NK-92 treated with Interleukin-12 subunit alpha and Interleukin-12 subunit beta, amount 100 ng/mL, for 24 hours (cell line): ENCODE data around the gene PDSS2.

ENCODE experiments used
- DNase-seq: peaks from one replicate; lab custom pipeline; 2025; lab: John Stamatoyannopoulos, UW

Gene PDSS2

GRCh38 chr6:107267006-107267405 is 192.4 kb downstream of the PDSS2 start:
- no peak for DNase-seq

GRCh38 chr6:107266563-107266962 is 192.8 kb downstream of the PDSS2 start:
- no peak for DNase-seq

DNA sequence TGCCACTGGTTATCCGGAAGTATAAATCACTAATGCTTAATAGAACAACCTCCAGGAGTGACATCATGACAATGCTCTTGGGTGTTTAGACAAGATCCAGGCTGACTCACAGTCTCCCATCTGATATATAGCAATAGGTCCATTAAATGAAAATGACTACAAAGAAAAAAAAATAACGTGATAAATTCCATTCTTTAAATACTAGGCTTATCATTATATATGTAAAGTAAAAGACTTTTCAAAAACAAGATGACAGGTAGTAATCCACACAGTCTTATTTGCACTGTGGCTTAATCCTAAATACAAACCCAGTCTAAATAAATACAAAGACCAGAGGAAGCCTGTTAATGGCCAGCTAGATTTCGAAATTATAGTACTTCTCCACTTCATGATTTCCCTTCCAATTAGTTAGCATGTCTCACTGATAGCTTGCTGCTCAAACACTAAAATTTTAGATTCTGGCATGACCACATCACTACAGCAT is 195.0 kb downstream of the PDSS2 start:
- DNase-seq: no peak

DNA sequence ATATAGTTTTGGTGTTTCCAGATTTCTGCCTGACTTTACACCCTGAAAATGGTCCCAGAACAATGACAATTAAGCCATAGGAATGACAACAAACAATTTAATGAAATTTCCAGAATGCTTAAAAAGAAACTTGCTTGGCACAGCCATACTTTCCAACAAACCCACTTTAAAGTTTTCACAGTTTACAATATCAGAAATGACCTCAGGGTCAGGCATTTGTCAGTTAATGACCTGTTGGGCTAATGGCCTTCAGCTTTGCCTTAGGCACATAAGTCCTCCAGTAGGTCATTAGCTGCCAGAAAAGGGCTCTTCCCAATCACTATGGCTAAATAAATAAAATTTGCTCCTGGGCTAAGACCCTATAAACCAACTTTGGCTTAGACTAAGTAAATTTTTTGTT is 199.4 kb downstream of the PDSS2 start:
- DNase-seq: no peak

- DNase-seq: no peak
Observed at GRCh38 chr6:107248147-107248546, 211.2 kb downstream of the PDSS2 start.

DNA sequence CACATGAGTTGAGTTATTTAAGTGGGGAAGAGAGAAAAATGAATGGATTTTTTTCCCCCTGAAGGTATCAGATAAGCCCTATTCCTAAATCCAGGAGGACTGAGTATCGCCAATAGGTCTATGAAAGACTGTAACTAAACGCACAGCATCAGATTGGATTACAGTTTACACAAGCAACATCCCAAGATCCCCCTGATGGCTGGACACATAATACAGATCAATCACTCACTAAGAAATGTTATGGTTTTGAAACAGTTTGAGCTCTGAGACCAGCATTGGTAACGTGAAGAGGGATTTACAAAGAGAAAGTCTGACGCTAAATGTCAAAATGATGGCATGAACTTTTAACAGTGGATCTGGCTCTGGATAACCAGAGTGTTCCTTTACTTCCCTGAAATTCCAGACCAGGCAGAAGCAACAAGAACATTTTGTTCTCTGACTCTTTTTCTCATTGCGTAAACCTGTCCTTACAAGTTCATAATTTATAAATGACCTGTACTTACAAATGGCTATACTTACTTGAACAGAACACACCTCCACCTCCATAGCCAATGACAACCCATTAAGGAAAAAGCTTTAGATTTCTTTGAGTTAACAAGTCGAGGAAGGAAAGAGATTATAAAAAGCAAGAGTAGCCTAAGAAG is 212.3 kb downstream of the PDSS2 start:
- no peak for DNase-seq

DNA sequence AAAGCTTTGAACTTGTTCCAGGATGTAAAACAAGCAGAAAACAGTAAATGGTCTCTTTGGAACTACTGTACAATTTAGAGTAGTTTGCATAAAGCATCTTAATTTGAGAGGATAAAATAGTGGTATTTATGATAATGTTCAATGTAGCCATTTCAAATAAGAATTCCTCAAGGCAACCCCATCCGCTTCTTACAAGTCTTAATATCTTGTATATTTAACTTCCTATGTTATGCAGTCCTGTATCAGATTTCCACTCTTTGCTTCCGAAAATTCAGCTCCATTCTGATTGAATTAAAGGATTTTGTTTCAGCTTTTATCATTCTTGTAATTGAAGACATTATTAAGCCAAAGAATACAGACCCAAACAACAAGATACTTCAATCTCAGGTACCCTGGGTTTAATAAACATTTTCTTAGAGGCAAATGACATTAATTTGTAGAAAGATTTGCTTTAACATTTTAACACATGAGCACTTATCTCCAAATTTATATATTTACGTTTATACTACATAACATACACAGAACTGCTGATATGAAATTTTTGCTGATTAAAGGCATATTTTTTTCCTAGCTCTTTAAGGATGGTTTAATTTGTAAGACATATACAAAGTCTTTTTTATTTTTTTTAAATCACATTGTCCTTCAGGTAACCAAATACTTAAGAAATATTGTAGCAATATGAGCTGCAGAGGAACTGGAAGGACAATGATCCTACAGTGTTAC is 213.0 kb downstream of the PDSS2 start:
- DNase-seq: no peak

DNA sequence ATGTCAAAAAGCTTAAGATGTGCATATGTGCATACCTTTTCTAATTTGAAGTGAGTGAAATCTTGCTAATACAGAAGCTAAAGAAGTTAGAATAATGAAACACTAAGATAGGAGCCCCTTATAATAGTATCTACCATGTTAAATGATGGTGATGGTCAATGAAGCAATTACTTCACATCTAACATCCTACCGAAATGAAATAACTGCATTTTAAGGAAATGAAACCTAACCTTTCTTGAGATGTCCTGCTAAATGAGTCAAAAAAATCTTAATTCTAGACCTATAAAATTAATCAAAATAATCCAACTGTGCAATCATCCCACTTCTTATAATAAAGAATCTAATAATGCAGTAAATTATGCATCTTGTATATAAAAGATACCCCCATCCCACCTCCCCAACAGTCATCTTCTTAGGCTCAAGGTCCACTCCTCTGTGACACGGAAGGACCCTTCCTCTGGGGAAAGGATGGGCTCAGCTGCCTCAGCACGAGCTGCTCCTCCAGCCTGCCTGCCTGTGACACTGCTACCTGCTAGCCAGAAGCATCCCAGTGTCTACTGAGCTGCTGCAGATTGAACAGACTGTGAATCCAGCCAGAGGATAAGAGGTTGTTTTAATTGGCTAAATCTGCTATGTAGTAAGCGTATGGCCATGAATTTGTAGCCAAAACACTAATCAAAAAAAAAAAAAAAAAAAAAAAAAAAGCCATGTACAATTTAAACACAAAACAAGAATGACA is 214.5 kb downstream of the PDSS2 start:
- no peak for DNase-seq

DNA sequence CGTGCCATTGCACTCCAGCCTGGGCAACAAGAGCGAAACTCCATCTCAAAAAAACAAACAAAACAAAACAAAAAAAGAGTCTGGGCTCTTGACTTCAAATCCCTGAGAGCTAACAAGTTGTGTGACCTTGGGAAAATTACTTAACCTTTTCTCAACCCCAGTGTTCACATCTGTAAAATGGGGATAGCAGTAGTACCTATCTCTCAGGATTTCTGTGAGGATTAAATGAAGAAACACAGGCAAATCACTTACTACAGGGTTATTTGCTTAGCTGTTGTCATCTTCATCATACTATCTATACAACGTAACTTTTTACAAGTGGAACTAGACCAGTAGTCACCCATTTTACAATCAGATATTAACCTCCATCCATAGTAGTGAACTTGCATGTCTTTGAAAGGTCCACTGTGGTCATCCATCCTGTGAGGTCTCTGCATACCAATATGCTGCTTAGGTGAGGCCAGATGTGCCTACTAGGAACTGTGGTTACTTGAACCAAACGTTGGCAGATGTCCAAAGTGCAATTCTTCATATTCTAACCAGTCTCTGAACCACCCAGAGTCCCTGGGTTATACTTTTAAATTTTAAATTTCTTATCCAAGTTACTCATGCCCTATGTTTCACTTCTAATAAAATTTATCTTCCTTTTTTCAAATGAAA is 215.2 kb downstream of the PDSS2 start:
- no peak for DNase-seq

GRCh38 chr6:107243471-107243870 is 215.9 kb downstream of the PDSS2 start:
- DNase-seq: no peak

GRCh38 chr6:107237992-107238660 is 221.2 kb downstream of the PDSS2 start:
- DNase-seq: no peak

DNA sequence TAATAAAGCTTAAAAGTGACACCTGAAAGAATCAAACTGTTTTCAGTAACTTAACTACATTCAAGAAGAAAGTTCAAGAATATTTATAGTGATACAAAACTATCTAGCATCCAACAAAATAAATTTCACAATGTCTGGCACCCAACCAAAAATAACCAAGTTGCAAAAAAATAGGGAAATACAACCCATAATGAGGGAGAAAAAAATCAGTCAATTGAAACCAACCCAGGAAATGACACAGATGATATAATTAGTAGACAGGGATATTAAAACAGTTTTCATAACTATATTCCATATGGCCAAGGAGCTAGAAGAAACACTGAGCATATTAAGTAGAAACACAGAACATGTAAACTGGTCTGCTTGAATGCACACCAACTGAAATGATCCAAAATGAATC is 223.9 kb downstream of the PDSS2 start:
- DNase-seq: no peak

DNA sequence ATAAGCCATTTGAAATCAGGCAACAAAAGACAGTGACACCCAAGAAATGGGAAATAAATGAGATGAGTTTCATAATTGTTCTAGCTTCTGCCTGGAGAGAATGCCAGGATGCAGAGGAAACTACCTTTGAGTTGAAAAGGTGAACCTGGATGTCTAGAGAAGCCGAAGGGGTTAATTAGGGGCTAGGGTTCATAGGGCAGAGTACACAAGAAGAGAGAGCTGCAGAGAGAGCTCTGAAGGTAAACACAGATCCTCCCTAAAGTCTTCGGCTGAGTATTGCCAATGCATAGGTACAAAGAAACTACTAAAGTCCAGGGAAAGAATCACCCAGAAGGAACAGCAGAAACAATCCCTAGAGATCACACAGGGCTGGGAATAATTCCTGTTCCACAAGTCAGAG is 224.4 kb downstream of the PDSS2 start:
- DNase-seq: no peak

- DNase-seq: no peak
Observed at GRCh38 chr6:107231243-107231642, 228.1 kb downstream of the PDSS2 start.

- no peak for DNase-seq
Observed at GRCh38 chr6:107230448-107230847, 228.9 kb downstream of the PDSS2 start.

DNA sequence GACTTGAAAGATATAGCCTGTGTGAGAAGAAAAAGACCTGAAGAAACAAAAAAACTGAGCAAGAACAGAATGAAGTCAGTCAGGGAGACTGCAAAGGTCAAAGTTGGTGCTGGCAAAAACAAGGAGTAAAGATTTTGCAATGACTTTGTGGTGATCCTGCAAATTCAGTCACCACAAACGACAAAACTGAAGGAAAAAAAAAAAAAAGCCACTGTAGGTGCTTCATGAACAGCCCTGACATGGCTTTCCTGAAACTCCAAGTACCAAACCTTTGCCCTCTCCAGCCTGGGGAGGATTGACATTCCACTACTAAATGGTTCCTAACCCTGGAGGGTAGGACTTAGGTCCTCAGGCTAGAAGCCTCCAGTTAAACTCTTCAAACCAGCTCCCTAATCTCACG is 229.3 kb downstream of the PDSS2 start:
- DNase-seq: no peak

- DNase-seq: no peak
Observed at GRCh38 chr6:107228754-107229153, 230.6 kb downstream of the PDSS2 start.

GRCh38 chr6:107221519-107221918 is 237.8 kb downstream of the PDSS2 start:
- DNase-seq: no peak

DNA sequence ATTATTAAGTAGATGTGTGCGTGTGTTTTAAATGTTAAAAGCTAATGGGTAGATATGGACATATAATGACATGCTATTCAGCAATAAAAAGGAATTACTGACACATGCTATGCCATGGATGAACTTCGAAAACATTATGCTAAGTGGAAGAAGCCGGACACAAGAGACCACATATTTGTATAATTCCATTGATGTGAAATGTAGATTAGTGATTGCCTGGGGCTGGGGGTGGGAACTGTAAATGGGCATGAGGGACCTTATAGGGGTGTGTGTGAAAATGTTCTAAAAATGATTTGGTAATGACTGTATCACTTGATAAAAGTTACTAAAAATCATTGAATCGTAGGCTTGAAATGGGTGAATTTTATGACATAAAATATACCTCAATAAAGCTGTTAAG is 239.5 kb downstream of the PDSS2 start:
- DNase-seq: no peak

- DNase-seq: no peak
Observed at GRCh38 chr6:107218142-107218541, 241.2 kb downstream of the PDSS2 start.

DNA sequence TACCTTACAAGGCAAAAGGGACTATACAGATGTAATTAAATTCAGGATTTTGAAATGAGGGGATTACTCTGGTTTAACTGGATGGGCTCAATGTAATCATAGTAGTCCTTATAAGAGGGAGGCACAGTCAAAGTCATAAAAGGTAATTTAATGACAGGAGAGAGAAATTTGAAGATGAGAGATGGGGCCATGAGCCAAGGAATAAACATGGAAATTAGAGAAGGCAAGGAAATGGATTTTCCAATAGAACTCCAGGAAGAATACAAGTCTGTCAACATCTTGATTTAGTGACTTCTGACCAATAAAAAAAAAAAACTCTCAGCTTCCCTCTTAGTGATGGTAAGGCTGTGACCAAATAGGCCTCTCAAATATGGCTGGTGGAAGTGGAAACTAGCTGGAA is 242.1 kb downstream of the PDSS2 start:
- DNase-seq: no peak
